Heart left ventricle (tissue), 13 donors: Measurements from ENCODE around the gene LPIN3.

Experiments
- CTCF ChIP-seq, 12 donors: fragments of 200-600 bp; sonication (generic) in 4 of 12; IDR thresholded peaks; one replicate each; pipeline versions ENCODE4 v1.5.0 to v1.8.0; 2018 to 2022; ENCODE audit warnings: antibody characterized with exemption in 12 of 12, mild to moderate bottlenecking in 5 of 12
- POLR2A ChIP-seq, 2 donors: fragments of 450-650 bp; IDR thresholded peaks; one replicate each; pipeline ENCODE4 v1.6.1; 2017; ENCODE audit warnings: antibody characterized with exemption in 2 of 2, mild to moderate bottlenecking in 2 of 2, moderate library complexity in 2 of 2
- donor health status: ischemic (EF 13 %, LVEDD 7.1; RV severe dilation, severe dysfunction).
- donor health status: DM: no; HTN: yes; CAD: no.
- donor health status: DM: no; HTN: no; CAD: no.
- donor health status: ischemic (EF 25% LVEDD 6.9; RV normal size, moderate dysfunction).
- donor health status: ischemic (EF 25% LVEDD 5.7; RV mildly dilated, moderate dysfunction).
- donor health status: ischemic (EF 35%, LVEDD 5.7; RV mildly dilated, moderate dysfunction).
- donor health status: nonischemic (EF 11% LVEDD 7.7; RV severe dilation, severe dysfunction).
- donor health status: DM: yes; HTN: yes; CAD: no.
- donor health status: PGD.
- donor health status: ischemic (EF 29% LVEDD 5.4; RV normal size, mild dysfunction).
- donor health status: nonischemic (EF 23%, LVEDD 6.1; RV moderate dilation, normal function).

- TF ChIP-seq POLR2A (IDR thresholded peaks at IDR 0.05), result no peak
- TF ChIP-seq CTCF (IDR thresholded peaks at IDR 0.05), result peak in 2 of 12 donors; percentile 9 to 30
These were observed 46.8 kb downstream of the LPIN3 start for GRCh38 chr20:41387444-41387851.
